D721Med (cell line): Measurements from ENCODE around the gene JAG1.

Source experiments
- DNase-seq: peaks from one replicate; pipeline ENCODE4 v3.0.0; 2011; ENCODE audit warnings: low spot score; ENCODE audit not compliant: insufficient read length
- FAIRE-seq: peaks from 2 replicates; lab custom pipeline; 2011; peaks lifted over from hg19 to GRCh38; lab: Jason Lieb, UNC
- CTCF ChIP-seq: IDR thresholded peaks from 2 replicates; pipeline ENCODE4 v1.5.1; 2012; ENCODE audit warnings: mild to moderate bottlenecking, control low read depth; ENCODE audit not compliant: insufficient read depth; ENCODE audit errors: missing control alignments

The JAG1 gene

GRCh38 chr20:10653599-10654249, 20.1 kb downstream of the JAG1 start:
- no peak for TF ChIP-seq CTCF
- FAIRE-seq (no peak), DNase-seq (no peak)

- FAIRE-seq (no peak), DNase-seq (no peak)
- no peak for TF ChIP-seq CTCF
Observed at GRCh38 chr20:10652660-10653261, 21.0 kb downstream of the JAG1 start.

GRCh38 chr20:10652185-10652584, 21.6 kb downstream of the JAG1 start:
- DNase-seq (no peak), FAIRE-seq (no peak)
- no peak for TF ChIP-seq CTCF

- no peak for FAIRE-seq
- DNase-seq = no peak
- TF ChIP-seq CTCF = no peak
Observed at GRCh38 chr20:10651227-10651990, 22.4 kb downstream of the JAG1 start.

- DNase-seq = no peak
- FAIRE-seq = no peak
- no peak for TF ChIP-seq CTCF
Observed at GRCh38 chr20:10649797-10650160, 24.0 kb downstream of the JAG1 start.

GRCh38 chr20:10649080-10649796, 24.6 kb downstream of the JAG1 start:
- FAIRE-seq (no peak), DNase-seq (no peak)
- no peak for TF ChIP-seq CTCF
